ENCODE measurements around the gene DUSP8.

DNA sequence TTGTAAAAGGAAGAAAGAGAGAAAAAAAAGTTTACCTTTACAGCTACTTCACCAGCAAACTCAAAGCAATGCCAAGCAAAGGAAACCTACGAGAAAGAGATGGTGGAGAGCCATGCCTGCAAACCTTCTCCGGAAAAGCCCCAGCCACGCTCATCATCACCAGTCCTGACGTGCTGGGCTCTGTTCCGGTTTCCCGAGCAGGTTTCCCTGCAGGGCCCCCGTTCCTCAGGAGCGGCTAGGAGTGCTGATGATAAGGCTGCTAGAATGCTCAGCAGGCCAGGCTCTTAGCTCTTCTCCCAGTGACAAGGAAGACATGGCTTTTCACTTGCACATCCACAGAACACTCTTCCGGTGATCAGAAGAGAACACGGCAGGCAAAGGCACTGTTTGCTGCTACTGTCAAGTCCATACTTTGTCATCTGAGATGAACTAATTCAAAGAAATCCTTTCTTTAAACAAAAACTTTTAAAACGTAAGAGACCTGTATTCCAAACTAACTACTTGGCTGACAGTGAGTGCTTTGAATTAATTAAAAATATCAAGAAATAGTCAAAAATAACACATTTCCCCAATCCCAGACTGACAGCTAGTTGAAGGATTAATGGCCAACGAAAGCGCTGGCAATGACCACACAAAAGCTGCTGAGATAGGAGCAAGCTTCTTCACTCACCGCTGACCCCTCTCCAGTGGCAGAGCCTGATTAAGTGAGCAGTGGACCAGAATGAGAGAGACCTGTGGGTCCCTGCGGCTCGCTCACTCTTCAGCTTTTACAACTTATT lies 35.8 kb downstream of the DUSP8 start:
- TF ChIP-seq CTCF (conservative IDR thresholded peaks at IDR 0.05; ENCODE audit: low read length): no peak
- TF ChIP-seq EZH2phosphoT487 (IDR thresholded peaks at IDR 0.05; ENCODE audit: borderline replicate concordance): no peak
